Effector CD4-positive, alpha-beta T cell (primary cell): ENCODE data around the gene ADAT2.

ENCODE experiments used
- DNase-seq: peaks from one replicate; pipeline ENCODE4 v3.0.0-alpha.2; 2020

ADAT2 gene

DNA sequence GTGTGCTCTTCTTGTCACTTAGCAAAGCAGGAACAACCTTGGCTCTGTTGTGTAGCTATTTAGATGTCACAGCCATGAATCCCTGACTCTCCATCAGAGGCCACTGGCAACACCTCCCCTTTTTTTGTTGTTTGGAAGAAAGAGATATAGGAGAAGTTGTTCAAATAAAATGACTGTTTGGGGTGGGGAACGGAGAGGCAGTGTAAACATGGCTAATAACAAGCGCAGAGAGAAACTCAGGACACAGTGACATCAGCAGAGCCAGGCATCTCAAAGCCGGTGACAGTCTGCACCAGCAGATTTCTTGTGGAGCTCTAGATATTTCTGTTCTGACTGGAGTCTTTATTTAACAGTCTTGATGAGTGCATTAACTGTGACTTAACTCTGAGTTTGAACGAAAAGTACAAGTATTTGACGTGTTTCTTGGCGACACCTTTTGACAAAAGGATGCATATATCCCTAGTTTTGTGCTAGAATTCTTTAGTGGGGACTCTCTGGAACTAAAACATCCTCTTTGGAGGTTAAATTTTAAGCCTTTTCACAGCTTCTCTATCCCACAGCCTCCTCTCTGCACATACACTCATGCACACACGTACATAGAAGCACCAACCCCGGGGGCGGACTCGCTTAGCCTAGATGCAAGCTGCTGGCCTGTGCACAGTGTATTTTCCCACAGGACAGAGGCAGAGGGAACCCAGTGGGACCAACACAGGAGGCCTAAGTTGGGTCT is 53.8 kb downstream of the ADAT2 start:
- DNase-seq, result no peak

DNA sequence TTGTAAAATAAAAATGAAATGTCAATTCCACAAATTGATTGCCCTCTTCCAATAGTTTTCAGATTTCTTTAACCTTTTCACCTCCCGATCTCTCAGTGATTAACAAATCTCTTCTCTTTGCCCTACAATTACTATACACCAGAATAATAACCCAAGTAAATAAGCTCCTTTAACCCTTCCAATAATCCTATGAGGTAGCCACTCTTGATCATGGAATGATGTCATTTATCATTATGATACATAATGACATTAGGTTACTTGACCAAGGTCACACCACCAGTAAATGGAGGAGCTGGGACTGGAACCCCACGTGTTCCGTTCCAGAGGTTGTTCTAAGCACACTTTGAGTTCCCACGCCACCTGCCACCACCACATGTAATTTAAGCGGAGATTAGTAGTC is 54.8 kb downstream of the ADAT2 start:
- no peak for DNase-seq

DNA sequence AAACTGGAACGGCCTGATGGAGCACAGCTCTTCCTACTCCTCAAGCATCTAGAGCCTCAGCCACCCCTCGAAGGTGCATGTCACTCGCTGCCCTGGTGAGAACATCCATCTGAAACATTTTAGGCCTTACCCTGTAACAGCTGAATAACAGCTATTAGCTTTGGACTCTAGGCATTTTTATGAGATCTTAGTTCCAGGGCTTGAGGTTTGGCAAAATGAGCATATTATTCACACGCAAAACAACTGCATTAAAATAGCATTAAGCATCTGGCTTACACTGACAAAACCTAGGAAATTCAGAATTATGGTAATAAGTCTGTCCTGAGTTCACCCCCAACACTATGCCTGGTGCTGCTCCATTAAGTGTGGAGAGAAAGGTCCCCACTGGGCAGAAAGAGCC is 56.1 kb downstream of the ADAT2 start:
- no peak for DNase-seq

DNA sequence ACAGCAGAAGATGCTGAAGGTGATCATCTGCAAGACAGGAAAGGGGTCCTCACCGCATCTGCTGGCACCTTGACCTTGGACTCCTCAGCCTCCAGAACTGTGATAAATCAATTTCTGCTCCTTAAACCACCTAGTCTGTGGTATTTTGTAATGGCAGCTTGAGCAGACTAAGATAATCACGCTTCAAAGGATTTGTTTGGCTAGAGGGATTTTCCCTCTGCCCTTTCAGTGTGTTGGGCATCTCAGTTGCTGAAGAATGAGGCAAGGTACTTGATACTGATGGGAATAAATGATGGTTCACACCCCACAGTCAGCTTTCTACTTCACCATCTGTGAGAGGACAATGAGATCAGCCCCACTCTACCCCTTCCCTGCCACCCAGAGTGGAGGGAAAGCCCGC is 60.2 kb downstream of the ADAT2 start:
- DNase-seq, result no peak

DNA sequence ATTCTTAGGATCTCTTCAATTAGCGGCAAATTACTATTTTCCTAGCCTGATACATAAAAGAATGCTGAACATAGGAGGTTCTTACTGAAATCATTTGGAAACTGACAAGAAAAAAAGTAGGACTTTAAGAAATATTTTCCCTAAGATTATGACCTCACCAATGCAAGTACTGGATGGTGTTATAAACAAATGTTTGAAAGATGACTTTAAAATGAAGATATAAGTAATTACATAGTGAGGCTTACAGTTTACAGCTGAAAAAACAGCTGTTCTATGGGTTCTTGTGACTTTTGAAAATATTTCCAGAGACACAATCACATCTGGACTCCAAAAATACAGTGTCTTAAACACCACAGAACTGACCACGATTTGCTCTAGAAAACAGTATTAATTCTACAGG is 64.9 kb downstream of the ADAT2 start:
- no peak for DNase-seq

DNA sequence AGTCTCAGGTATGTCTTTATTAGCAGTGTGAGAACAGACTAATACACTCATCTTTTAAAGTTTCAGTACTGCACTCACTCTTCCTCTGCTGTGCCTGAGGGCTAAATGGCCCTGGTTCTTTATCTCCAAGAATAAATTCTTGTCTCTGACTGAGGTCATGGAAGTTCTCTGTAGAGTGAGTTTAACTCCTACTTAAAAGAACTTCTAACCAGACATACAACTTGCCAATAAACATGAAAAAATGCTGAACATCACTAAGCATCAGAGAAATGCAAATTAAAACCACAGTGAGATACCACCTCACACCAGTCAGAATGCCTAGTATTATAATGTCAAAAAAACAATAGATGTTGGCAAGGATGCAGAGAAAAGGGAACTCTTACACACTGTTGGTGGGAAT is 73.6 kb downstream of the ADAT2 start:
- DNase-seq, result no peak

DNA sequence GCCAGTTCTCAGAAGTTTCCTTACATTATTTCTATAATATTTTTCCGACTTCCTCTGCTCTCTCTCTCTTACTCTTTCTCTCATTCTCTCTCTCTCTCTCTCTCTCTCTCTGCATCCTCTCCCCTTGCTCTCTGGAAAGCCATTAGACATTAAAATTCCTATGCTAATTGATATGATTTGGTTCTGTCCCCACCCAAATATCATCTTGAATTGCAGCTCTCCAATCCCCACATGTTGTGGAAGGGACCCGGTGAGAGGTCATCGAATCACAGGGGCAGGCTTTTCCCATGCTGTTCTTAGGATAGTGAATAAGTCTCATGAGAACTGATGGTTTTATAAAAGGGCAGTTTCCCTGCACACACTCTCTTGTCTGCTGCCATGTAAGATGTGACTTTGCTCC is 74.1 kb downstream of the ADAT2 start:
- no peak for DNase-seq

DNA sequence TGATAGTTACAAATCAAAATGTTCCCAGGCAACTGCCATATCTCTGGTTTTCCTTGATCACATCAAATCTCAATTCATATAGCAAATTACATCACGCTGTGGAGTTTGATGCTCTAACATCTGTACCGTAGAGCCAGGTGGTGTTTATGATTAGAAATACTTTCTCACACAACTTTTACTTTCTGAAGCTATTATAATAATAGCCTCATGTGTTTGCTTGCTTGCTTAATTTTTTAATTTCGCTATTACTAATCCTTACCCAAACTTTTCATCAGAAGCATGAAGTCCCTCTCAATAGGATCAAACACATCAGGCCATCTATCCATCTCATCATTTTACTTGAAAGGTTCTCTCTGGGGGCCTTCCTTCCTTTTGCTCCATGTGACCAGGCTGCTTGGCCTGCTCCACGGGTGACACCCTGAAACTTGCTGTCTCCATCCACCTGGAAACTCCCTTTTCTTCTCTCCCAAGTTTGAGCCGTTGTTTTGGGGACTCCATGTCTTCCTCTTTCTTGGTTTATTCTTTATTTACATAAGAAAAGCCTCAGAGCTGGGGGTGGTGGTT is 75.4 kb downstream of the ADAT2 start:
- no peak for DNase-seq

DNA sequence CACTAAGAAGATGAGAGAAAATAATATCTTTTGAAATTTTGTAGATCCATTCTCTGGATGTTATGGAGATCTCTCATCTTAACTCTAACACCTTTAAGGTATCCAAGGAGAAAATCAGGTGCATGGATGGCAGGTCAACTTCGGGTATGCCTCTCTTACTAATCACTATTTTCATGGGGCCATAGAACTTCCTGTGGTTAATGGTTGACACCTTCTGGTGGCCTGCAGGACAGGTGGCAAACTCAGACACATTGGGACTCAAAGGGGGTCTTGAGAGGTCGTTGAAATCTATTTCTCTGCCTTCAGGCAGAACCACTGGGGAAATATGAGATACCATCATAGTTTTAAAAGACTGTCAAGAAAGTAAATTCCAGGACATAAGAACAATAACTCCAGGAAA is 76.5 kb downstream of the ADAT2 start:
- DNase-seq, result no peak
